ENCODE measurements around the gene FETUB.

DNA sequence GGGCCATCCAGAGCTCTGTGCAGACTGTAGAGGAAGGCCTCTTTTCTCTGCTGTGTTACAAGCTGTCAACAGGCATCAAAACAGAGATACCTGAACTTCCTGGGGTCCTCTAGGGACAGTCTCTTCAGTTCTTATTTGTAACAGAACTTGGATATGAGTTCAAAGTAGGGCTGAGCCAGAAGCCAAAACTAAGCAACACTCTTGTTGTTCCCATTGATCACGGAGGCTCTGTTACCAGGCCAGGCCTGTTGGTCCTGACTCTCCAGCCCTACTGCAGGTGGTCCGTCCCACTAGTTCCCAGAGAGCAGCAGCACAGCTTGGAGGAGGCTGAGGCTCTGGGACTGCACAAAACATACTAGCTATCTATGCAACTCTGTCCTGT is 40.4 kb upstream of the FETUB start:
- no peak for TF ChIP-seq POLR2AphosphoS2 (conservative IDR thresholded peaks at IDR 0.05; ENCODE audit: low read length)
- no peak for TF ChIP-seq POLR2A (IDR thresholded peaks at IDR 0.05; ENCODE audit: low read length)
- TF ChIP-seq, protein P1, sequence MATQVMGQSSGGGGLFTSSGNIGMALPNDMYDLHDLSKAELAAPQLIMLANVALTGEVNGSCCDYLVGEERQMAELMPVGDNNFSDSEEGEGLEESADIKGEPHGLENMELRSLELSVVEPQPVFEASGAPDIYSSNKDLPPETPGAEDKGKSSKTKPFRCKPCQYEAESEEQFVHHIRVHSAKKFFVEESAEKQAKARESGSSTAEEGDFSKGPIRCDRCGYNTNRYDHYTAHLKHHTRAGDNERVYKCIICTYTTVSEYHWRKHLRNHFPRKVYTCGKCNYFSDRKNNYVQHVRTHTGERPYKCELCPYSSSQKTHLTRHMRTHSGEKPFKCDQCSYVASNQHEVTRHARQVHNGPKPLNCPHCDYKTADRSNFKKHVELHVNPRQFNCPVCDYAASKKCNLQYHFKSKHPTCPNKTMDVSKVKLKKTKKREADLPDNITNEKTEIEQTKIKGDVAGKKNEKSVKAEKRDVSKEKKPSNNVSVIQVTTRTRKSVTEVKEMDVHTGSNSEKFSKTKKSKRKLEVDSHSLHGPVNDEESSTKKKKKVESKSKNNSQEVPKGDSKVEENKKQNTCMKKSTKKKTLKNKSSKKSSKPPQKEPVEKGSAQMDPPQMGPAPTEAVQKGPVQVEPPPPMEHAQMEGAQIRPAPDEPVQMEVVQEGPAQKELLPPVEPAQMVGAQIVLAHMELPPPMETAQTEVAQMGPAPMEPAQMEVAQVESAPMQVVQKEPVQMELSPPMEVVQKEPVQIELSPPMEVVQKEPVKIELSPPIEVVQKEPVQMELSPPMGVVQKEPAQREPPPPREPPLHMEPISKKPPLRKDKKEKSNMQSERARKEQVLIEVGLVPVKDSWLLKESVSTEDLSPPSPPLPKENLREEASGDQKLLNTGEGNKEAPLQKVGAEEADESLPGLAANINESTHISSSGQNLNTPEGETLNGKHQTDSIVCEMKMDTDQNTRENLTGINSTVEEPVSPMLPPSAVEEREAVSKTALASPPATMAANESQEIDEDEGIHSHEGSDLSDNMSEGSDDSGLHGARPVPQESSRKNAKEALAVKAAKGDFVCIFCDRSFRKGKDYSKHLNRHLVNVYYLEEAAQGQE (IDR thresholded peaks at IDR 0.05): no peak
- TF ChIP-seq, protein P2, sequence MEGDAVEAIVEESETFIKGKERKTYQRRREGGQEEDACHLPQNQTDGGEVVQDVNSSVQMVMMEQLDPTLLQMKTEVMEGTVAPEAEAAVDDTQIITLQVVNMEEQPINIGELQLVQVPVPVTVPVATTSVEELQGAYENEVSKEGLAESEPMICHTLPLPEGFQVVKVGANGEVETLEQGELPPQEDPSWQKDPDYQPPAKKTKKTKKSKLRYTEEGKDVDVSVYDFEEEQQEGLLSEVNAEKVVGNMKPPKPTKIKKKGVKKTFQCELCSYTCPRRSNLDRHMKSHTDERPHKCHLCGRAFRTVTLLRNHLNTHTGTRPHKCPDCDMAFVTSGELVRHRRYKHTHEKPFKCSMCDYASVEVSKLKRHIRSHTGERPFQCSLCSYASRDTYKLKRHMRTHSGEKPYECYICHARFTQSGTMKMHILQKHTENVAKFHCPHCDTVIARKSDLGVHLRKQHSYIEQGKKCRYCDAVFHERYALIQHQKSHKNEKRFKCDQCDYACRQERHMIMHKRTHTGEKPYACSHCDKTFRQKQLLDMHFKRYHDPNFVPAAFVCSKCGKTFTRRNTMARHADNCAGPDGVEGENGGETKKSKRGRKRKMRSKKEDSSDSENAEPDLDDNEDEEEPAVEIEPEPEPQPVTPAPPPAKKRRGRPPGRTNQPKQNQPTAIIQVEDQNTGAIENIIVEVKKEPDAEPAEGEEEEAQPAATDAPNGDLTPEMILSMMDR (IDR thresholded peaks at IDR 0.05): no peak
